Measurements from ENCODE around the gene GPC1. TPM values are rescaled to one million over a fixed set of nuclear protein-coding genes. Genes with fewer than 3 reads are reported as not detected.
"Not testable (repeated sequence)": the region's sequence is repeated elsewhere in the genome, so short reads cannot be mapped to it uniquely, and the experiment has no call there.

GPC1 gene
- total RNA-seq, 1 donor from 2014 or later = 38.7 TPM

DNA sequence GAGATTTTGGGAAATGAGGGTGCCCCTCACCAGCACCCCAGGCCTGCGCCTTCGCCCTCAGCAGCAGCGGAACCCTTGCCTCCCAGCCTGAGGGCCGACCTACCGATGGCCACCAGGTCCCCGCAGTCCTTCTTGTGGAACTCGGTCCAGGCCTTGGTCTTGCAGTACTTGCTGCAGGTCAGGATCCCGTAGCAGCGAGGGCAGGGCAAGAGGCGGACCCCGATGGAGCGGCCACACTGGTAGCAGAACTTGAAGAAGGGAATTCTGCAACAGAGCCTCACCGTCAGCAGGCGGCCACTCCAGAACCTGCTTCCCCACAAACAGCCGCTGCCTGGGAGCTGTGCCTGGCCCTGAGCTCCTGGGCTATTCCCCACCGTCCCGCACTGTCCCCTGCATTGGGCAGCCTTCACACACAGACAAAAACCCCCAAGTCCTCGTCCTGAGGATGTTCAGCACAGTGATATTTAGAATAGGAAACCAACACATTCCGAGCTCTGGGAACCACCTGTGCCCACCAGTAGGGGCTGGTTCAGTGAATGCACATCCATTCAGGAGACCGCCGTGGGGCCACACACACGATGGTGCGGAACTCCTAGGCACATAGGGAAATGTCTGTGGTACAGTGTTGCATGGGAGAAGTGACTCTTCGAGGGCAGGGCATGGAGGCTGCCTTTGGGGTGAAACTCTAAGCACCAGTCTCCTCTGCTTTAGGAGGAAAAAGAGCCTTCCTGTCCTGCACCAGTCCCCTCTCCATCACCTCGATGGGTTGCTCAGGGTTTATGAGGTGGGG, 45.6 kb downstream of the GPC1 start:
- FAIRE-seq (no peak), DNase-seq (ENCODE audit: low spot score in 2 of 2) (no peak)

DNA sequence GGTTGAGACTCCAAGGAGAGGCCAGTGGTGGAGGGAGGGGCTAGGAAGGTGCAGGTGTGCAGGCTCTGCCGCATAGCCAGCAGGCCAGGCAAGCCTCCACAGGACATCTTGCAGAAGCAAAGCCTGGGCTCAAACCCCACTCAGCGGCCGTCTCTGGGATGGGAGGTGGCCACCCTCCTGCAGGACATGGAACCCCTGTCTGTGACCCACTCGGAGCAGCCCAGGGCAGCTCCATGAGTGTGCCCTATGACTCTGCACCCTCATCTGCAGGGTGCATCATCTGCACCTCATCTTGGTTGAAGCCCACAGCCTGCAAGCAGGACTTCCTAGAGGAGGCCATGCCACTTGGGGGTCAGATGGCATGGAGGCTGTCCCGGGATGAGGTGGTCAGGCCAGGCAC, 46.3 kb downstream of the GPC1 start:
- FAIRE-seq = no peak
- DNase-seq (ENCODE audit: low spot score in 2 of 2) = no peak

DNA sequence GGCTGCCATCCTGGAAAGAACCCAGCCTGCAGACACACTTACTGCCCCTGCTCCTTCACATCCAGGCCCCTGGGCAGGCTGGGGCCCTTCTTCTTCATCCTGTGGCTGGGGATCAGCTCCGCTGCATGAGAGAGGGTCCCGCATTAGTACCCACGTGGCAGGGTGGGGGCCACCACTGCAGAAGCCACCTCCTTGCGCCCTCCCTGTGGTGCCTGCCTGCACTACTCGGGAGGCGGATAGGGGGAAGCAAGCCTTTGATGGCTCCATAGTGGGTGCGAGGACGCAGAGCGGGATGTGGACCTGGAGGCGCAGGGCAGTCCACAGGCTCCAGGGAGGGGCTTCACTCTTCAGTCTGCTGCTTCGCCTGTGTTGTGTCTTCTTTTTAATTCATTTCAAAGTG, 46.7 kb downstream of the GPC1 start:
- DNase-seq (ENCODE audit: low spot score in 2 of 2) (no peak), FAIRE-seq (no peak)

DNA sequence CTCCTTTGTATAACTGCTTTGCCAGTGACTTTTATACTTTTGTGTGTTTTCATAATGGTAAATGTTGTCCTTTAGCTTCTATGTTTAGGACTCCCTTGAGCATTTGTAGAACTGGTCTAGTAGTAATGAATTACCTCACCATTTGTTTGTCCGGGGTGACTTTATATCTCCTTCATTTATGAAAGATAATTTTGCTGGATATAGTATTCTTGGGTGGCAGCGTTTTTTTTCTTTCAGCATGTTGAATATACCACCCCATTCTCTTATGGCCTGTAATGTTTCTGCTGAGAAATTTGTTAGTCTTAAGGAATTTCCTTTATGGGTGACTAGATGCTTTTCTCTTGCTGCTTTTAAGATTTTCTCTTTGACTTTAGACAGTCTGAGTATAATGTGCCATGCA, 56.0 kb downstream of the GPC1 start:
- FAIRE-seq (no peak), DNase-seq (ENCODE audit: low spot score in 2 of 2) (no peak)

DNA sequence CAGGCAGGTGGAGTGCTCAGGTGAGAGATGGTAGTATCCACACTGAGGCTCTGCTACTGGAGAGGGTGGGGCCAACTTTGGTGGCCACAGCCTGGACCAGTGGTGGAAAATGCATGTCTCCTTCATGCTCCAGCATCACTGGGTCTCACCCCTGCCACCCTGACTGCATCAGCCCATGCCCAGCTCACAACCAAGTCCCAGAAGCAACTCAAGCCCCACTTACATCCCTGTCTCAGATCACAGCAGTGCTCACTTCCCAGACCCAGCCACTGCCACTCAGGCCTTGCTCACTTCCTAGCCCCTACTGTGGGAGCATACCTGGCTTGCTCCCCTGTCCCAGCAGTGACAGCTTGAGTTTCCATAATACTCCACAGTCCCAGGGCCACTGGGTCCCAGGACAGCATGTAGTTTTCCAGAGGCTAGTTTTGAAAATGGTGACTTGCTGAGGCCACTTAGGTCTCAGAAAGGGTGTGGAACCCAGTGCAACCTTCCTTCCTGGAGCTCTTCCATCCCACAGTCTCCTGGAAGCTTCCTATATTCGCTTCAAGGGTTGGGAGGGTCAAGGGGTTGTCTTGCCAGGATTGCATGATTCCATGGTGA, 58.8 kb downstream of the GPC1 start:
- no peak for FAIRE-seq
- no peak for DNase-seq (ENCODE audit: low spot score in 2 of 2)

DNA sequence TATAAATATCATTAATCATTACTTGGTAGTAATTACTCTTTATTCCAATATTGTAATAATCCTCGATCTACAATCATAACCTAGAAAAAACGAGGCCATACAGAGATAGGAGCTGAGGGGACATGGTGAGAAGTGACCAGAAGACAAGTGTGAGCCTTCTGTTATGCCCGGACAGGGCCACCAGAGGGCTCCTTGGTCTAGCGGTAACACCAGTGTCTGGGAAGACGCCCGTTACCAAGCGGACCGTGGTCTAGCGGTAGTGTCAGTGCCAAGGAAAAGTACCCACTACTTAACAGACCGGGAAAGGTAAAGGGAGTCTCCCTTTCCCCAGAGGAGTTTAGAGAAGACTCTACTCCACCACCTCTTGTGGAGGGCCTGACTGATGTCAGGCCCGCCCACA, 59.5 kb downstream of the GPC1 start:
- FAIRE-seq = not testable (repeated sequence)

DNA sequence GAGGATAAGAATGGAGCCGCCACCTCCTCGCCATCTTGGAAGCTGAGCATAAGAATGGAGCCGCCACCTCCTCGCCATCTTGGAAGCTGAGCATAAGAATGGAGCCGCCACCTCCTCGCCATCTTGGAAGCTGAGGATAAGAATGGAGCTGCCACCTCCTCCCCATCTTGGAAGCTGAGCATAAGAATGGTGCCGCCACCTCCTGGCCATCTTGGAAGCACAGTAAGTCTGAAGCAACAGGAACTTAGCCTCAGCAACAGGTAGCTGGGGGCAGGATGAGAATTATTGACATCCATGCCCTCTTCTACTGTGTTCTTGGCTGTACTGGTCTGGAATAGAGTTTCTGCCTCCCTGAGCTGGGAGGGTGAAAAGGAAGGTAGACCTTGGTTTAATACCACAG, 61.6 kb downstream of the GPC1 start:
- not testable (repeated sequence) for DNase-seq (ENCODE audit: low spot score in 2 of 2); FAIRE-seq

More for the DNA sequence above, 59.5 kb downstream of the GPC1 start:
- not testable (repeated sequence) for DNase-seq (ENCODE audit: low spot score in 2 of 2)

DNA sequence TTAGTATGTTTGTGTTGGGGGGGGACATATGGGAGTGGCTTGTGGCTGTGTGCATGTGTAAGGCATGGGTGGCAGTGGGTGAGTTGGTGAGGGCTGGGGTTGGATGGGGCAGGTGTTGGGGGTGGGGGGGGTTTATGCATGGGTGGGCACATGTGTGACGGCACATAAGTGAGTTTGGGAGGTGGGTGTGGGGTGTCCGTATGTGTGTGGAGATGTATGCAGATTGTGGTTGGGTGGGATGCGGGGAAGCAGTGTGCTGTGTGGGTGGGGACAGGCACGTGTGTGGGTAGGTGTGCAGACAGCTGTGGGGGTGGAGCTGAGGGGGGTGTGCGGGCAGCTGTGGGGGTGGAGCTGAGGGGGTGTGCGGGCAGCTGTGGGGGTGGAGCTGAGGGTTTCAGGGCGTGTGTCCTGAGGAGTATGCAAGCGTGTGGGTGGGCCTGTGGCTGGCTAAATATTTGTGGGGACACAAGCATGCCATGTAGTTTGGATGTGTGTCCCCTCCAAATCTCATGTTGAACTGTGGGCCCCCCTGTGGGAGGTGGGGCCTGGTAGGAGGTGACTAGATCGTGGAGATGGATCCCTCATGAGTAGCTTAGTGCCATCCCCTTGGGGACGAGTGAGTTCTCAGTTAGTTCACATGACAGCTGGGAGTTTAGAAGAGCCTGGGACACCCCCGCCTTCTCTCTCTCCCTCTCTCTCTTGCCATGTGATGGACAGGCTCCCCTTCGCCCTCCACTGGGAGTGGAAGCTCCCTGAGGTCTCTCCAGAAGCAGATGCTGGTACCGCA, 62.9 kb downstream of the GPC1 start:
- DNase-seq (ENCODE audit: low spot score in 2 of 2) (no peak), FAIRE-seq (no peak)

DNA sequence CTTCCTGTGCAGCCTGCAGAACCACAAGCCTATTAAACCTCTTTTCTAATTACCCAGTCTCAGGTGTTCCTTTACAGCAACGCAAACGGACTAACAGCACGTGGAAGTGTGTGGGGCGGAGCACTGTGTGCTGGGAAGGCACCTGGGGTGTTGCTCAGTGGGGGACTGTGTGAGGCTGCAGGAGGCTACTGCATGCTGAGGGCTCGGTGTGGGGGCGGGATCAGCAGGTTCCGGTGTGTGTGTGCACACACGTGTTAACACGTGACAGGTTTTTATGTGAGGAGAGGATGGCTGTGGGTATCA, 63.4 kb downstream of the GPC1 start:
- DNase-seq (ENCODE audit: low spot score in 2 of 2) = no peak
- FAIRE-seq = no peak

DNA sequence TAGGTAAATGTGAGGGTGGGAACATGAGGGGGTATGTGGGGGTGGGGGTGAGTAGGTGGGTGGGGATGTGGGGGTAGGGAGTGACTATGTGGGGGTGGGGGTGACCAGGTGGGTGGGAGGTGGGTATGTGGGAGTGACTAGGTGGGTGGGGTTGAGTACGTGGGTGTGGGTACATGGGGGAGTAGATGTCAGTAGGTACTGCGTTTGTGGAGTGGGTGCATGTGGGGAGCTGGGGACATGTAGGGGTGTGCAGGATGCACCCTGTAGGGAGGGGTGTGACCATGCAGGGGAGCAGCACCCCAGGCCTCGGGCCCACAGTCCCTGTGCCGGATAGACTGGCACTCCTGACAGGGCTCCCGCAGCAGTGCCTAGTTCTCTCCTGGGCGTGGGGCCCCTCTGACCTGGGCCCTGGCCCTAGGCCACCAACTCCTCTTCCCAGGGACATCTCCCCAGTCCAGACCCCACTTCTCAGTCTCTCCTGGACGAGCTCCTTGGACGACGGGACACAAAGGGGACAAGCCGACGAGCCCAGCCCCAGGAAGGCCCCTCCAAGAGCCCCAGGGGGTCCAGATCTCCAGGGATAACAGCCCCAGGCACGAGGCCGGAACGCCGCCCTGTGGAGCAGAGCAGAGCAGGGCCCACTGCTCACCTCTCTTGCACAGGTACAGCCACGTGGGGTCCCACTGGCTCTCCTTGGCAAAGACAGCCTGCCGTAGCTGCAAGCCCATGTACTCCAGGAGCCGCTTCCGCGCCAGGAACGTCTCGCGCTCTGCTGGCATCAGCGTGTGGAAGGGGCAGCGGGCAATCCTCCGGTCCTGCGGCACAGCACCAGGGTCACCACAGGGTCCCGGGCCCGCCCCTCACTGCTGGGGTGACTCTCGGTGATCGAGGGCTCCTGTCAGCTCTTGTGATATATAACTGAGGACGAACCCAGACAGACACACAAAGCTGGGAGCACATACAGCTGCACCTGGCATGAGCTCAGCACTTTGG, 64.1 kb downstream of the GPC1 start:
- DNase-seq (ENCODE audit: low spot score in 2 of 2) (no peak), FAIRE-seq (no peak)

DNA sequence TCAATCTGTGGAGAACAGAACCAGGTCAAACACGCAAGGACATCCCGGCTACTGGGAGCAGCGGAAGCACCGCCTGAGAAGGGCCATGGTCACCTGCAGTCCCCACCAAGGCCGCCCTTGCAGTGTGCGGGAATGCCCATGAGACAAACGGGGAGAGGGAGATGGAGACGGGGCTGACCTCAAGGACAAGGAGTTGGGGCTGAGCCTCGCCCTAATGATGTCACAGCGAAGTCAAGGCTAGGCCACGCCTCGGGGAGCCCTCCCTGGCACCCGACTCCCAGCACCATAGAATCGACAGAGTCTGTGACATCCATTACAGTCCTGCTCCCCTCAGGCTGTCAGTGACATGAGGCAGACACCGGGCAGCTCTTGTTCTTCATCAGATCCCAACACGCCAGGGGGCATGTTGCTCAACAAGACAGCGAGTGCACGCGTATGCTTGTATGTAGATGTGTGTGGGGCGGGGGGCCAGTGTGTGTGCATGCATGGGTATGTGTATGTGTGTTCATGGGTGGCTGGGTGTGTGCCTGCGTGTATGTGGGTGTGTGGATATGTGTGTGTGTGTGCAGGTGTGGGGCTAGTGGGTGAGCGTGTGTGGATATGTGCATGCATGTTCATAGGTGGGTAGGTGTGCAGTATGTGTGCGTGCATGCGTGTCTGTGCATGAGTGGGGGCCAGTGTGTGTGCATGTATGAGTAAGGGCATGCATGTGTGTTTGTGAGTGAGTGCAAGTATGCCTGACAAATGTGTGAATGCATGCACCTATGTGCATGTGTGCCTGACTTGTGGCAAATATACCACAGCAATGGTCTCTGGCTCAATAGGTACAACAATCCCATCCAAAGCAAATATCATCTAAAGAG, 65.3 kb downstream of the GPC1 start:
- FAIRE-seq = no peak
- no peak for DNase-seq (ENCODE audit: low spot score in 2 of 2)

DNA sequence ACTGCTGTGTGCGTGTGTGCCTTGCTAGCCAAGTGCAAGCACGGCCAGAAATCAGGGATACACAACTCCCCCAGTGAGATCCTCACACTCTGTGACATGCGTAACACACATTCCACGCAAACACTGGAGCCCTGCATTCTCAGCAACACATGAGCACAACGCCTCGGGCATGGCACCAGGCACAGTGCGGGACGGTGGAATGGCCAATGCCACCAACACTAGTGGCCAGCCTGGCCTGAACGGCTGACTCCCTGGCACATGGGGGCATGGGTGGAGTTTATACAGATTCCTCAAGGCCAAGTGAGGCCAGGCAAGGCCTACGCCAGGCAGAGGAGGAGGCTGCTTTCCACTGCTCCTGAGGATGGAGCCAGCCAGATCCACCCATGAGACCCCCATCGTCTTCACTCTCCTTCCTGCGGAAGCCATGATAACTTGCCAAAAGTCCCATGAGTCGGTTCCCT, 66.1 kb downstream of the GPC1 start:
- FAIRE-seq (no peak), DNase-seq (ENCODE audit: low spot score in 2 of 2) (no peak)

DNA sequence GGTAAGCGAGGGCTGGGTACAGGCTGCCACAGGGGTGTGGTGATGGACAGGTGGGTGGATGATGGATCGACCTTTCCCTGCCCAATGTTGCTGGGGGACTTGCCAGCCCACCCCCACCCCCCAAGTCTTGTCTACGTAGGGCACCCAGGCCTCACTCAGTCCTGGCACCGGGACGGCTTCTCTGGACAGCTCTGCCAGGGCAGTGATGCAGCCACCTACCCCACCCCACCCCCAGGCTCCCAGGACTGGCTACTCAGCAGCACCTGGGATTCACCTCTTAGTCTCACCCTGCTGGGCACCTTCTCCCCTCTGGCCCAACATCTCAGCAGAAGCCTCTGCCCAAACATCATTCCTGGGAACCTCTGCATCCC, 66.6 kb downstream of the GPC1 start:
- FAIRE-seq (no peak), DNase-seq (ENCODE audit: low spot score in 2 of 2) (no peak)

DNA sequence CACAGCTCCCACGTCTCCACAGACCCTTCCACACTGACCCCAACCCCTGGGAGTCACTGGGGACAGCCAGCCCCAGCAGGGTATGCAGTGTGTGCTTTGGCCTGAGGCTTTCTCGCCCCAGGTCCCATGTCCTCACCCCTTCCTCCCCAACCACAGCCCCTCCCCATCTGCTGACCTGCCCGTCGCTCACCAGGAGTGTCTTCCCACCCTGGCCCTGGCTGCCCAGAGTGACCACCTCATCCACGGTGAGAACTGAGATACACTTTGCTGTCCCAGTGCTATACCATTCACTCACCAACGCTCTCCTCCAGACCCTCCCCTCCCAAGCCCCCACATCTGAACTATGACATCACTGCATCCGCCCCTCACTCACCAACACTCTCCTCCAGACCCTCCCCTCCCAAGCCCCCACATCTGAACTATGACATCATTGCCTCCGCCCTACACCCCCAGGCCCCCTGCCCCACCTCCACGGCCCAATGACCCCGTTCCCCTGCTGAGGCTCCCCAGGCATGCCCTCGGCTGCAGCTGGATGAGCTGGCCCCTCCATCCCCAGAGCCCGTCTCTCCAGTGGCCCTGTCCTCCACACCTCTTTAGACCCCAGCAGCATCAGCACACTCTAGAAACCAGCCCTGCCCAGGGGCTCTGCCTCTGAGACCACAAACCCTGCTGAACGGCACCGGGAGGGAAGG, 67.1 kb downstream of the GPC1 start:
- no peak for FAIRE-seq
- DNase-seq (ENCODE audit: low spot score in 2 of 2) = no peak

DNA sequence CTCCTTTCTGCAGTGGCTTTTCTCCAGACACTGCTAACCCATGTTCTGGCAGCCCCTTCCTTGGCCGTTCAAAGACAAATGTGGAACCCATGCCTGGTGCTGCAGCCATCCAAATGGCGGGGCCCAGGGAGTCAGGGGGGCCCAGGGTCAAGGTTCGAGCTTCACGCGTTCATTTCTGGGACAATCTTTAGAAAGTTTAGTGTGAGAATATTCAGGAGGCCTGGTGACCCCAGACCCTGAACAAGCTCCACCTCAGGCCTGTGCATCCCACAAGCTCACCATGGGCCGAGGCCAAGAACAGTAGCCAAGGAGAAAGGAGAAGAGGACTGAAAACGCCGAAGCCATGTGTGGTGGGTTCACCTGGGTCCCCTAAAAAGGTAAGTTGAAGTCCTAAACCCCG, 67.9 kb downstream of the GPC1 start:
- FAIRE-seq (no peak), DNase-seq (ENCODE audit: low spot score in 2 of 2) (no peak)

DNA sequence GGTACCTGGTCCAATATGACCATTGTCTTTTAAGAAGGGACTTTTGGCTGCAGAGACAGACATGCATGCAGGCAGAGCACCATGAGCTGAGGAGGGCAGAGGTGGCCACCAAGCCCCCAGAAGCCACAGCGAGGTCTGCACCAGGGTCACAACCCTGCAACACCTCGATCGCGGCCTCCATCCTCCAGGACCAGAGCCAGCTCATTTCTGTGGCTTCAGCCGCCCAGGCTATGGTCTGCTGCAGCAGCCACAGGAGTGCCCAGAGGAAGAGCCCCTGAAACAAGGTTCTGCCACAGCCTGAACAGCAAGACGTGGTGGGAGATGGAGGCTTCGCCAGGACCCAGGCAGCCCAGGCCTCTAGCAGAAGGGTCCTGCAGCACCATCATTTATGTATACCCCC, 68.4 kb downstream of the GPC1 start:
- FAIRE-seq (no peak), DNase-seq (ENCODE audit: low spot score in 2 of 2) (no peak)

DNA sequence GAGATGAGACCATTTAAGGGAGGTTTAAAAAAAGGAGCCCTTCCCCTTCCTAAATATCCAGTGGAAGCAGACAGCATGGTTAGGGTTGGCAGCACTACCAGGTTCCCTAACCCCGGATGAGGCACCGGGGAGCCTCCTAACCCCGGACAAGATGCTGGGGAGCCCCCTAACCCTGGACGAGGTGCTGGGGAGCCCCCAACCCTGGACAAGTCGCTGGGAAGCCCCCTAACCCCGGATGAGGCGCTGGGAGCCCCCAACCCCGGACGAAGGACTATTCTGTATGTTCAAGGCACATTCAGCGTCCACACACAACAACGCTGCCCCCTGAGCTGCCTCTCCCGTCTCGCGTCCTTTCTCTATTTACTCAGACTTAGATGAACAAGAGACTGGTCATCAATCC, 70.4 kb downstream of the GPC1 start:
- FAIRE-seq (no peak), DNase-seq (ENCODE audit: low spot score in 2 of 2) (no peak)

DNA sequence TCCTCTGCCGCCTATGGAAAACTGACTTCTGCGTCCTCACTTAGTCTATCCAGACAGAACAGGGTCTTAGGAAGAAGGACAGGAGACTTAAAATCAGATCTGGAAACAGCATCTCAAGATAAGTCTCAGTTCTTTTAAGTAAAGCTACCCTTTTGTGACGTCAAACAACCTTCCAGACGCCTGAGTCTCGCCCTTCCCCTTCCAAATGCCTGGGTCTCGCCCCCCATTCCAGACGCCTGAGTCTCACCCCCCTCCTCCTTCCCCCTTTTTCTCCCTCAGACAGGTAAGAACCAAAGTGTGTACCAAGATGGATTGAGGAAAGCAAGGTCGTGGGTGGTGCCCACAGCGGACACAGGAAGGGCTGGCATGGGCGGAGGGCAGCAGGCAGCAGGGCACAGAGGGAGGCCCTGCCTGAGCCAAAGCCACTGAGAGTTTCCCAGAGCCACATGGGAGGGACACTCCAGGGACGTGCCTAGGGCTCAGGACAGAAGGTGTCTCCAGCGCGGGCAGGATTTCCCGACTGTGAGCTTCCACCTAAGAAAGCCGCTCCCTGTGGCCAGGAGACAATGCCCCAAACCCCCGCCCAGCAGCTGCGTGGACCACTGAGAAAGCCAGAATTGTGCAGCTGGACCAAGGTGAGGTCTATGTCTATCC, 71.1 kb downstream of the GPC1 start:
- DNase-seq (ENCODE audit: low spot score in 2 of 2) (no peak), FAIRE-seq (no peak)
